Stimulated activated naive B cell treated with anti-CD40 and anti-IgM and Interleukin-4, amounts not matched to agents 10 μg/mL and 1 μg/mL and 100 μg/mL, for 72 hours (primary cell): ENCODE results near the gene CAMK1G.

ENCODE experiments used
- ATAC-seq, 2 donors: fragments of 150-1000 bp; cut with Tn5 transposase; replicated peaks; 2 replicates each; pipeline ENCODE4 v1.10.0; 2021; ENCODE audit warnings: moderate library complexity in 1 of 2
- DNase-seq: peaks from one replicate; pipeline ENCODE4 v3.0.0; 2021
- H3K27ac Mint-ChIP-seq: one replicate; pipeline ENCODE4 v1.8.0; 2022; ENCODE audit warnings: mild to moderate bottlenecking, mixed read lengths
- H3K27me3 Mint-ChIP-seq, 2 donors: one replicate each; pipeline ENCODE4 v1.8.0; 2022; ENCODE audit warnings: mixed read lengths in 2 of 2
- H3K36me3 Mint-ChIP-seq, 2 donors: one replicate each; pipeline ENCODE4 v1.8.0; 2022; ENCODE audit warnings: mixed read lengths in 2 of 2, mild to moderate bottlenecking in 1 of 2
- H3K4me1 Mint-ChIP-seq, 2 donors: one replicate each; pipeline ENCODE4 v1.8.0; 2022; ENCODE audit warnings: mixed read lengths in 2 of 2, mild to moderate bottlenecking in 1 of 2
- H3K4me3 Mint-ChIP-seq, 2 donors: one replicate each; pipeline ENCODE4 v1.8.0; 2022; ENCODE audit warnings: mild to moderate bottlenecking in 2 of 2, mixed read lengths in 2 of 2, moderate library complexity in 1 of 2
- H3K9me3 Mint-ChIP-seq, 2 donors: one replicate each; pipeline ENCODE4 v1.8.0; 2022; ENCODE audit warnings: mixed read lengths in 2 of 2, mild to moderate bottlenecking in 1 of 2

The CAMK1G gene

DNA sequence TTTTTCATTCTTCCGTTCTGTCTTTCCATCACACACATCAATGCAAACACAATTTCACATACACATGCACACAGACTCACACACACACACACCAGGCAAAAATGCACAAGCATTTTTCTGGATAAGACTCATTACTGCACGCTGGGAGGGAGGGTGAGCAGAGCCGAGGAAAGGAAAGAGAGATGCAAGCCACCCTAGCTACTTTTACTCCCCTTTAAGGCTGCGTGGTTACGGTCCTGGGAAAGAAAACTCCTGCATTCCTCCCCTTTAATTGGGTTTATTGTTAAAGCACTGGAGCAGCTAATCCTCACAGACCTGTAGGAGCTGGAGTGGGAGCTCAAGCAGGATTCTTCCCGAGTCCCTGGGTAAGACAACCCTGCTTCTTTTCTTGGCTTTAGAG is at the start of gene CAMK1G:
Gene CAMK1G (plus strand): TSS at position 307 of the 400 bp plus-strand sequence. CDS start 11,270 bp downstream, outside the sequence.
- H3K4me3 Mint-ChIP-seq: no peak within 1 kb of the TSS
- H3K27ac Mint-ChIP-seq: no peak within 1 kb of the TSS
- no peak for DNase-seq
- H3K36me3 Mint-ChIP-seq: no peaks in the 10 kb centered on the region
- H3K9me3 Mint-ChIP-seq: peaks cover 0 to 2% of the 10 kb centered on the region in 2 donors
- peaks cover 0 to 2% of the 10 kb centered on the region in 2 donors for H3K4me1 Mint-ChIP-seq
- ATAC-seq: no peak
- H3K27me3 Mint-ChIP-seq: peaks cover 8 to 10% of the 10 kb centered on the region in 2 donors

DNA sequence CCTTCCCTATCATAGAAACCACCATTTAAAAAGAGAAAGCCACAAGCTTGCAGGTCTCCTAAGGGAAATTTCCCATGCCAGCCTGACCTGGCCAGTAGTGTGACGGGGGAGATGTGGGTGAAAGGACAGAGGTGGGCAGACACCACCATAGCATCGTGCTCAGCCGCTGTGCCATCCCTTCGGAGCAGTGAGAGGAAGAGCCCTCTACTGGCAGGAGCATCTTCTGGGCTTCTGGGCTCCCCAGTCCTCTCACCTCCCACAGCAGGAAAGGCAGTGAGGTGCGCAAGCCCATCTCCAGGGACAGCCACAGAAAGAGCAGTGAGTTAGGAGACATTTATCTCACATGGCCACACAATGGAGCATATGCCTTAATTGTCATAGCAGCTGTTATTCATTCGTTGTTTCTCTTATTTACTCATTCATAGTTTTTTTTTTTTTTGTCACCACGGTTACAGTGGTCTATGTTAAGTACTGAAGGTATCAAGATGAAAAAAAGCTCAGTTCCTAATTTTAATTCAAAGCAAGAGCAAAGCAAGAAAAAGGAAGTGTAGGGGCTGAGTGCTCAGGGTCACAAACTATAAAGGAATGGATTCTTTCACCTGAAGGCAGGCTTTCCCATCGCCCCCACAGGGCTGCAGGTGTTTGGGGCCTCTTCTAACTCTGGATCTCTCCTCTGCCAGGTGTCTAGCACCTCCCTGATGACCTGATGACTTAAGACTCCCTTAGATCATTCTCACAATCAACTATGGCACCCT is 48.8 kb upstream of the CAMK1G start:
- H3K36me3 Mint-ChIP-seq: no peaks in the 10 kb centered on the region
- DNase-seq (no peak), ATAC-seq (peak; percentile 51 to 59)
- H3K27me3 Mint-ChIP-seq: peaks cover 29 to 36% of the 10 kb centered on the region in 2 donors
- H3K4me1 Mint-ChIP-seq: no peaks in the 10 kb centered on the region
- H3K4me3 Mint-ChIP-seq: no peak overlapping the region
- no peaks in the 10 kb centered on the region for H3K9me3 Mint-ChIP-seq
- no peak overlapping the region for H3K27ac Mint-ChIP-seq

DNA sequence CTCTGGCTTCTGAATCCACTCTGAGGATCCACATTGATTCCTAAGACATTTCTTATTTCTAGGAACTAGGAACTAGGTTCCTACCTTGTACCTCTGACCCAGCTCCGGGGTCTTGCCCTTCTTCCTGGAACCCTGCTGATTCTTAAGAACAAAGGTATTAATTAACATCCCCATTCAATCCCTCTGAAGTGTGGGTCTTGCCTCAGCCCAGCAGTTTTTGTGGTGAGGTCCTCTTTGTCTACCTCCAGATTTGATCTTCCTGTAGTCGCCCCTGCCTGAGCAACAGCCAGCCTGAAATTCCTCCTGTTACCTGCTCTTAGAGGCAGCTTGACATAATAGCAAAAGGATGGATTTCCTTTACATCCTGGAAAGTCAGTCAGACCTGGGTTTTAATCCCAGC is 46.7 kb upstream of the CAMK1G start:
- Mint-ChIP-seq H3K9me3 (no peaks in the 10 kb centered on the region), H3K27me3 (peaks cover 29 to 36% of the 10 kb centered on the region in 2 donors), H3K27ac (no peak overlapping the region), H3K36me3 (no peaks in the 10 kb centered on the region), H3K4me1 (no peaks in the 10 kb centered on the region), H3K4me3 (no peak overlapping the region)
- DNase-seq: no peak
- ATAC-seq: no peak

DNA sequence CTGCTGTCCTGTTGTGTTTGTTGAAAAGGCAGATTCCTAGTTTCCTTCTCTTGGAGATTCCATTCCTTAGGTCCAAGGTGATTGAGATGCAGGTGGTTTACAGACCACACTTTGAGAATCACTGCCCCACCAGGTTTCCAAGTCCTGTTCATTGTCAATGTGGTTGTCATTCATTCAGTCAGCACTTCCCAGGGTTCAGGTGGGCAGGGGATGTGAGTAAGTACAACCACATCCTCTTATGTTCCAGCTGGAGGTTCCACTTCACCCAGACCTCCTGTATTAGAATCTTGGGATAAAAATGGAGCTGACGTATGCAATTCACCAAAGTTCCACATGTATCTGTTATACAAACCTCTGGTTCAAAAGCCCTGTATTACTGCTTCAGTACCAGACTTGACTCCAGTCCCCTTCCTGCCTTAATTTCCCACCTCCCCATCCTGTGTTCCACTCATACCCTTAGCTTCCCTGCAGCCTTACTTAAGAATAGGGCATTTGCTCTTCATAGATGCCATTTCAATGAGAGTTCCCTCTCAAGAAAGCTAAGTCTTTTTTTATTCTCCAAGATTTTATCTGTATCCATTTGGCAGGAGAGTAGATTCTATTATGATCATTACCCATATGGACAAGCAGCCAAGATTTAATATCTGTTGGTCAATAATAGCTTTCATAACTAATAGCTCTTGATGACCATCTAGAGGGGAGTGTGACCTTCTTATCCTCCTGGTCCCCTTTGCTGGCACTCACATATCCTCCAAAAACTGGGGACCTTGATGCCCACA is 46.0 kb upstream of the CAMK1G start:
- Mint-ChIP-seq H3K27ac (no peak overlapping the region), H3K4me1 (no peaks in the 10 kb centered on the region)
- no peak for DNase-seq

DNA sequence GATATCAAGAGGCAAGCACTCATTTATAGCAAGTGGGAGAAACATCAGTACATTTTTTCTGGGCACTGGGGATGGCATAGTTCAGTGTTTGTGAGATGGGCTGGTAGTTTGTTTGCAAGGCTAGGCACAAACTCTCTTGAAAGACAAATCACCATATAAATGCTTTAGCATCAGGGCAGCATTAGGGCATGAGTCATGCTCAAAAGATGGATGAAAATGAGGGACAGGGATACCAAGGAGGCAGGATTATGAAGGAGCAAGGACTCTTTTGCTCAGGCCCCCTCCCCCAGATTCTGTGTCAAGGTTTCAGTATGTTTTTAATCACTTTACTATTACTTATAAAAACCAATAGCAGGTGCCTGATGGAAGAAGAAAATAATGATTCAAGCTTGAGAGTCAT is 43.9 kb upstream of the CAMK1G start:
- Mint-ChIP-seq H3K27me3 (peaks cover 33 to 46% of the 10 kb centered on the region in 2 donors), H3K4me3 (no peak overlapping the region), H3K27ac (no peak overlapping the region), H3K36me3 (no peaks in the 10 kb centered on the region), H3K9me3 (no peaks in the 10 kb centered on the region), H3K4me1 (no peaks in the 10 kb centered on the region)
- DNase-seq: no peak
- ATAC-seq: no peak

More for the DNA sequence above, 46.0 kb upstream of the CAMK1G start:
- ATAC-seq: no peak
- Mint-ChIP-seq H3K36me3 (no peaks in the 10 kb centered on the region), H3K27me3 (peaks cover 36% of the 10 kb centered on the region in 2 donors), H3K9me3 (no peaks in the 10 kb centered on the region), H3K4me3 (no peak overlapping the region)

DNA sequence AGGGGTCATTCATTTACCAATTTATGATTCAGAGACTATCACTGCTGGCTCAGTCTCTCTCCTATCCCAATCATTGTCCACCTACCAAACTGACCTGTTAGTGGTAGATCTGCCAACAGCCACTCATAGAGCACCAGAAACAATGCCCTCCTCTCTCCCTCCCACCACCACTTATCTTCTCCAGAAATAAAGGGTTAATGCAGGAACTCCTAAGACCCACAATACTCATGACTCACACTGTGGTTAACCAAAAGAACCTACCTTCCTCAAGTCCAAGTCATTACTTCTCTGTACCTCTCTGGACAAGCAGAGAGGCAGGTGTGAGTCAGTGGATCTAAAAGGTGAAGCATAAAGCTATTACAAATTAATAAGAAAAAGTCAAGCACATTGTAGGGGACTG is 40.9 kb upstream of the CAMK1G start:
- ATAC-seq (peak; percentile 53 to 64), DNase-seq (no peak)
- Mint-ChIP-seq H3K27ac (no peak overlapping the region), H3K4me3 (no peak overlapping the region), H3K4me1 (no peaks in the 10 kb centered on the region), H3K36me3 (no peaks in the 10 kb centered on the region), H3K27me3 (peaks cover 37 to 51% of the 10 kb centered on the region in 2 donors), H3K9me3 (no peaks in the 10 kb centered on the region)

DNA sequence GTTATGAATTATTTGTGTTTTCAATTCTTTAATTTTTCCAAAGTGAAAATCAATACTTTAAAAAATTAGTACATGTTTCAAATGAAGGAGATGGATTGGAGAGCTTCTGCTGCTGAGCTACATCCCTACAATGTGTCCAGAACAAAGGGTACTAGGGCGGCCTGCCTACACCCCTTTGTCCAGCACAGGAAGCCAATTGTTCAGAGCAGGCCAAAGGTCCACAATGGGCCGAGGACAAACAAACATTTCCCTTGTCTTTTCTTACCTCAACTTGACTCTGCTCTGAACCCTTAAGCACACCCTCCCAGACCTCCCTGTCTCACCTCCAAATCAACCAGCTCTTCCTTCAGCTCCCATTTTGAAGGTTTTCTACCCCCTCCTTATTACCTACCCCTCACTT is 39.4 kb upstream of the CAMK1G start:
- Mint-ChIP-seq H3K9me3 (no peaks in the 10 kb centered on the region), H3K27me3 (peaks cover 25 to 43% of the 10 kb centered on the region in 2 donors), H3K36me3 (no peaks in the 10 kb centered on the region), H3K4me3 (no peak overlapping the region), H3K27ac (no peak overlapping the region), H3K4me1 (no peaks in the 10 kb centered on the region)
- DNase-seq: no peak
- ATAC-seq: no peak

DNA sequence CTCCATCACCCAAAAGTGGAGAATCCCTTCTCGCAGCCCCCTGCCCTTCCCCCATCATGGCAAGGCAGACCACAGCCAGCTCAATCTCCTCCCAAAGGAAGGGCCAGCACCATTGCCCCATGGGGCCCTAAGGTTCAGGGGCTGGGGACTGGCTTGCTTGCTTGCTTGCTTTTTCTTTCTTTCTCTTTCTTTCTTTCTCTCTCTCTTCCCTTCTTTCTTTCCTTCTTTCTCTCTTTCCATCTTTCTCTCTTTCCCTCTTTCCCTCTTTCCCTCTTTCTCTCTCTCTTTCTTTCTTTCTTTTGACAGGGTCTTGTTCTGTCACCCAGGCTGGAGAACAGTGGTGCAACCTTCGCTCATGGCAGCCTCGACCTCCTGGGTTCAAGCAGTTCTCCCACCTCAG is 38.1 kb upstream of the CAMK1G start:
- no peak overlapping the region for H3K4me3 Mint-ChIP-seq

DNA sequence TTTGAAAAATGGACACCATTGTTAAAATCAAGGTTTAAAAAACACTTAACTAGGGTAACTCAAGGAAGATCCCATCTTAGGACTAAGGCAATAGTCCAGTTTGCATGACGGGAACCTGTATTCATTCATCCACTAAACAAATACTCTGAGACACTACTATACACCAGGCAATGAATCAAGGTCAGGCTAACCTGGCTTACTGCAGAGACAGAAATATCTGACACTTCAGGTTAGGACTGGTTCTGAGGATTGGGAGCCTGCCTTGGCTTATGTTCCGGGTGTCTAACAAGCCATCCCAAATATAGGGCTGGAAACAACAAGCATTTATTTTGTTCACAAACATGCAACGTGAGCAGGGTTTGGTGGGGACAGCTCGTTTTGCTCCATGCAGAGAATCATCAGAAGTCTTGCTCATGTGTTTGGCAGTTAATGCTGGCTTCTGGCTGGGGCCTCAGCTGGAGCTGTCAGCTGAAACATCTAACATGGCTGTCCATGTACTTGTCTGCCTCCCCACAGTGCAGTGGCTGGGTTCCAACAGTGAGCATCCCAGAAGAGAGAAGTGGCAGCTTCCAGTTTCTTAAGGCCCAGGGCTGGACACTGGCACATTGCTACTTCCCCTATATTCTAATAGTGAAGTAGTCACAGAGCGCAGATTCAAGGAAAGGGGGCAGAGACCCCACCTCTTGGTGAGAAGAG is 37.0 kb upstream of the CAMK1G start:
- no peak for DNase-seq
- Mint-ChIP-seq H3K4me3 (no peak overlapping the region), H3K27me3 (peaks cover 22 to 35% of the 10 kb centered on the region in 2 donors), H3K4me1 (no peaks in the 10 kb centered on the region), H3K27ac (peak overlapping the region; percentile 3), H3K9me3 (no peaks in the 10 kb centered on the region), H3K36me3 (no peaks in the 10 kb centered on the region)
- no peak for ATAC-seq

More for the DNA sequence above, 38.1 kb upstream of the CAMK1G start:
- Mint-ChIP-seq H3K4me1 (no peaks in the 10 kb centered on the region), H3K27me3 (peaks cover 29 to 44% of the 10 kb centered on the region in 2 donors), H3K27ac (no peak overlapping the region), H3K9me3 (no peaks in the 10 kb centered on the region), H3K36me3 (no peaks in the 10 kb centered on the region)
- DNase-seq (no peak), ATAC-seq (no peak)

DNA sequence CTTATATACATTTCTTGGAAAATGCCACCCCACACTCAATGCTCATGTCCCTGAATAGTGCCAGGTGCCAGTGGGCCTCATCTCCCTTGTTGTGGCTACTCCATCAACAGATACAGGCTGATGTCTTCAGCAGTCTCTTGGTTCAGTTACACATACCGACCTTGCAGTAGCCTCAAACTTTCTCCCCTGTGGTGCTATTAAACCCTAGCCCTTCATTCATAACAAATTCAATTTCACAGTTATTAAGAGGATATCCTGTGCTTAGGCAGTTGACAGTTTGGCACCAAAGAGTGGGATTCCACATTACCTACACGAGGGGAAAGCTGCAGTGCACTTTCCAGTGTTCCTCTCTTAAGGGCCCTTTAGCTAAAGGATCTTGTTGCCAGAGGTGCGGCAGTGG is 35.9 kb upstream of the CAMK1G start:
- Mint-ChIP-seq H3K9me3 (no peaks in the 10 kb centered on the region), H3K36me3 (no peaks in the 10 kb centered on the region), H3K4me1 (no peaks in the 10 kb centered on the region), H3K4me3 (no peak overlapping the region), H3K27ac (no peak overlapping the region), H3K27me3 (peaks cover 14 to 37% of the 10 kb centered on the region in 2 donors)
- DNase-seq (no peak), ATAC-seq (no peak)

DNA sequence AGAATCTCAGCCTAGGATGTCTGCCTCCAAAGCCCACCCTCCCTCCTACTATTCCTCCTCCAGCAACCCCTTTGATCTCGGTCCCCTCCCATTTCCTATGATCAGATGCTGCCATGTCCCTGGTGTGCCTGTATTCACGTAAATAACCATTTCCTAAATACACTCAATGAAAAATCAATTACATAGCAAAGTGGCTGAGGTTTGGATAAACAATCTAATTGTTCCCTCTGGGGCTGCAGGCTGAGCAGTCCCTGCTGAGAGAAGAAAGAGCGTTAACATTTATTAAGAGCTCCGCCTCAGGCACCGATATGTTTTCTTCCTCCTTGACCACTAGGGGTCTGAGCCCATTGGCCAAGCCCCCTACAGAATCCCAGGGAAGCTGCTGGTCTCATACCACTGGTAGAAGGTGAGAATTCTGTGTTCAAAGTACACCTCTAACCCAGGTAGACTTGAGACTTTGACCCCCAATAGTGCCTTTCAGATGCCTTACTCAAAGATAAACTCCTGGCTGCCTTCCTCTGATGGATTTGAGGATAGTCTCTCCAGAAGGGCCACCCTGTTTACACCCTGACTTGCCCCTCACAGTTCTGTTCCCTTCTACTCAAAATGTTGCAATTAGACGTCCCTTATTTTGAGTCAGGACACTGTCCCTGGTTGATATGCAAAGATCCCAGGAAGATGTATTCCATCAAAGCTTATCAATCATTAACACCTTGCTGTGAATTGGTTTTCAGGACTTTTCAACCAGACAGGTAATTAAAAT is 33.9 kb upstream of the CAMK1G start:
- Mint-ChIP-seq H3K9me3 (no peaks in the 10 kb centered on the region), H3K4me1 (no peaks in the 10 kb centered on the region), H3K36me3 (no peaks in the 10 kb centered on the region), H3K27me3 (peaks cover 13 to 30% of the 10 kb centered on the region in 2 donors), H3K27ac (no peak overlapping the region), H3K4me3 (no peak overlapping the region)
- ATAC-seq (no peak), DNase-seq (no peak)

DNA sequence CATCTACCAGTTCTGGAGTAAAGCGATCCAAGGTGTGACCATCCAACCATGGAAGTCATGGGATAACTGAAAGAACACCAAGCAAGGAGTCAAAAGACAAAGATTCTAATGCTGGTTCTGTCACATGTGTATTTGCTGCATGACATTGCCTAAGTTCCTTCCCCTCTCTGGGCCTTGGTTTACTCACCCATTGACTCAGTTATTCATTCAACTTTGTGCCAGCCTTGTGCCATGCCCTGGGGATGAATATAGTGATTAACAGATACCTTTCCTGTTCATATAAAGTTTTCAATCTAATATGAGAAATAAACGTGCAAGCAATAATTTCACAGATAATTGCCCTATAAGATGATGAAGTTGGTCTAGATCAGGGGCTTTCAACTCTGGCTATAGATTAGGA is 33.0 kb upstream of the CAMK1G start:
- DNase-seq (no peak), ATAC-seq (no peak)
- Mint-ChIP-seq H3K27ac (no peak overlapping the region), H3K9me3 (no peaks in the 10 kb centered on the region), H3K27me3 (peaks cover 5 to 21% of the 10 kb centered on the region in 2 donors), H3K4me3 (no peak overlapping the region), H3K36me3 (no peaks in the 10 kb centered on the region), H3K4me1 (no peaks in the 10 kb centered on the region)

DNA sequence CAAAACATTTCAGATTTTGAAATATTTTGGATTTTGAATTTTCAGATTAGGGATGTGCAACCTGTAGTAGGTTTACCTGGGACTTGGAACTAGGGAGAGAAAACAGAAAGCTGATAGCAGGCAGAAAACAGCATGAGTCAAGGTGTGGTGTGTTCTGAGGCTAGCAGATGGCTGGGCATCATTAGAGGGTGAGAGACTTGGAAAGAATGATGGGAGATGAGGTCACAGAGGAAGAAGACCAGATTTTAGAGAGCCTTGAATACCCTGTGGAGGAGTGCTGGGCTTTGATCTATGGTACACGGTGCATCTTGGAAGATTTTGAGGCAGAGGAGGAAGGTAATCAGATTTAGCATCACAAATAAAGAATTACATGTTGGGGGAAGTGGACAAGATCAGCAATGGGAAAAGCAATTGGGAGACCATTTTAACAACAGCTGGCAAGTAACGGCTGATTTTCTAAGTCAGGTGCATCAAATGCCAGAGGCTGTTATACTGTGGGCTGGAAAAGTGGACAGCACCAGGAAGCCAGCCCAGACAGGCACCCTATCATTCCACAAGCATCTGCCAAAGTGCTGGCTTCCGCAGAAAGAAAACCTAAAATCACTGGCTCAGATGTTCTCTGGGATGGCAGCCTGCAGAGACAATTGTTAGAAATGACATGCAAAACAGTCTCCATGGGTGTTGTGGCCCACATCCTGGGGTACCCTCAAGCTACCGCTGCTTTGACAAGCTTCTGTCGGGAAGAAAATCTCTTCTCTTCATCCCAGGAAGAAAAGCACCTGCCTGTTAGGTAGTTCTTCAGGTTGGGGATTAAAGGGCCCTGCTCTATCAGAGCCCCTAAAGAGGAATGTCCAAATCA is 30.9 kb upstream of the CAMK1G start:
- peaks cover 3 to 18% of the 10 kb centered on the region in 2 donors for H3K27me3 Mint-ChIP-seq
- no peaks in the 10 kb centered on the region for H3K4me1 Mint-ChIP-seq
- no peaks in the 10 kb centered on the region for H3K36me3 Mint-ChIP-seq
- H3K27ac Mint-ChIP-seq: no peak overlapping the region
- DNase-seq (no peak), ATAC-seq (no peak)
- no peak overlapping the region for H3K4me3 Mint-ChIP-seq
- H3K9me3 Mint-ChIP-seq: no peaks in the 10 kb centered on the region
